ELF-1 (cell line): ENCODE measurements around the gene THRA.
"Not testable (repeated sequence)": the region's sequence is repeated elsewhere in the genome, so short reads cannot be mapped to it uniquely, and the experiment has no call there.

ENCODE experiments used
- DNase-seq: peaks from one replicate; pipeline ENCODE4 v3.0.0-alpha.2; 2016; ENCODE audit warnings: low read depth, low spot score

The THRA gene

DNA sequence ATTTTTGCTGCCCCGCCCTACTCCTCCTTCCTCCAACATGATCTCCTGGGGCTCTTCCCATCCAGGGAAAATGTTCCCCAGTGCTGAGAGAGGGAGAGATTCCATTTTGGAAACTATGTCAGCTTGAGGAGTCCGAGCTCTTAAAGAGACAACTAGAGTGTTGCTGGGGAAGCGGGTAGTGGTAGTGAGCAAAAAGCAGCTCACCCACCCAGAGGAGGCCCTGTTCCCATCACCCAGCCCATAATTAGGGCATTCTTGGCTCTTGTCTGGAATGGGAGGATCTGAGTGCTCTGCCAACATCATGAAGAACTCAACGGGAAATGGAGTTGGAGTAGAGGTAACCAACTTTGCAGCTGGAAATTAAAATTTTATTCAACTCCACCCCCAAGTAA, 49.9 kb downstream of the THRA start:
- DNase-seq = no peak

DNA sequence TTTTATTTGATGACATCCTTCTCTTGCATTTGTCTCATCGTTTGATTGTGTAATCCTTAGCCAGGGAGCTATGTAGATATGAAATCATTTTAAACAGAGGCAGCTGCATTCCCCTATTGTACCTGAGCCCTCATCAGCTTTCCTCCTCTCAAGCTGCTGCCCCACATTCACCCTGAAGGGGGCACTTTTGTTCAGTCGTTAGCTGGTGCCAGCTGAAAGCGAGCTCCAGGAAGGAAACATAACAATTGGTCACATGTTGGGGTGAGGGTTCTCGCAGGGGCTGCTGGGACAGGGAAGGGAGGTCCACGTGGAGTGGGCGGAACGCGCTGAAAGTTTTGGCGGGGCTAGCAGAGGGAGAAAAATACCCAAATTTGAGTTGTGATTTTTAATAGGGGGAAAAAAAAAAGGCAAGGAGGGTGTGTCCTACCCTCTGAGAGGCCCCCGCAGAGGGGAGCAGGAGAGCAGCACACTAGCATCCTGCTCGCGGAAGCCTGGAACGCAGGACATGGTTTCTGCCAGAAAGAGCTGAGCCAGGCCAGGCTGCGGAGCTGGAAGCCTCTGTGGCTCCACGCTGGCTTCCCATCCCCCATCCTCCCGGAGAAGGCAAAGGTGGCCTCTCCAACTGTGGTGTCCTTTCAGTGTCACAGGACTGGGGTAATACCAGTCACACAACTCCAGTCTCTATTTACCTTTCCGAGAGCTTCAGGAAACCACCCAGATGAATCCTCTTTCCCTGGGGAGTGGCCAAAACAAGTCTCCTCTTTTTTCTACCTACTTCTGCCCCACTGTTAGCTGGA, 50.5 kb downstream of the THRA start:
- peak; percentile 94 for DNase-seq

DNA sequence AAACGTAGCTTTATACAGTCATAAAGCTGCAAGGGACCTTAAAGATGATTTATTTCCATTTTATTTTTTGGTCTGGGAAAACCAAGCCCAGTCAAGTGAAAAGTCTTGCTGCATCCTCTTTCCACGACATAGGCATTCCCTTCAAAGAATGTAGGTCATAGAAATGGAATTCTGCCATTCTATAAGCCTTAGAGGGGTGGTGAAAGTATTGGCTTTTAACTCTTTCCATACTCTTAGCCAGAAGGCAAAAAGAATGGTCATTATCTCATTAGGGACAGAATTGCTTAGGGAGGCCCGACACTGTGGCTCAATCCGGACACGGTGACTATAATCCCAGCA, 51.1 kb downstream of the THRA start:
- no peak for DNase-seq

DNA sequence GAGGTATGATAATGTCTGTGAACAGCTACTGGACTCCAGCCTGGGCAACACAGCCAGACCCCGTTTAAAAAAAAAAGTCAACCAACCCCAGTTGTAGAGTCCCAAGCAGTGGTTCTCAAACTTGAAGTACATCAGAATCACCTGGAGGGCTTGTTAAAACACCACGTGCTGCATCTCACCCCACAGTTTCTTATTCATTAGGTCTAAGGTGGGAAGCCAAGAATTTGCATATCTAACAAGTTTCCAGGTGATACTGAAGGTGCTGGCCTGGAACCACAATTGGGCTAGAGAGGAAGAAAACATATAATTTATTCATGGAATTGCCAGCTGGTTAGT, 52.3 kb downstream of the THRA start:
- no peak for DNase-seq

DNA sequence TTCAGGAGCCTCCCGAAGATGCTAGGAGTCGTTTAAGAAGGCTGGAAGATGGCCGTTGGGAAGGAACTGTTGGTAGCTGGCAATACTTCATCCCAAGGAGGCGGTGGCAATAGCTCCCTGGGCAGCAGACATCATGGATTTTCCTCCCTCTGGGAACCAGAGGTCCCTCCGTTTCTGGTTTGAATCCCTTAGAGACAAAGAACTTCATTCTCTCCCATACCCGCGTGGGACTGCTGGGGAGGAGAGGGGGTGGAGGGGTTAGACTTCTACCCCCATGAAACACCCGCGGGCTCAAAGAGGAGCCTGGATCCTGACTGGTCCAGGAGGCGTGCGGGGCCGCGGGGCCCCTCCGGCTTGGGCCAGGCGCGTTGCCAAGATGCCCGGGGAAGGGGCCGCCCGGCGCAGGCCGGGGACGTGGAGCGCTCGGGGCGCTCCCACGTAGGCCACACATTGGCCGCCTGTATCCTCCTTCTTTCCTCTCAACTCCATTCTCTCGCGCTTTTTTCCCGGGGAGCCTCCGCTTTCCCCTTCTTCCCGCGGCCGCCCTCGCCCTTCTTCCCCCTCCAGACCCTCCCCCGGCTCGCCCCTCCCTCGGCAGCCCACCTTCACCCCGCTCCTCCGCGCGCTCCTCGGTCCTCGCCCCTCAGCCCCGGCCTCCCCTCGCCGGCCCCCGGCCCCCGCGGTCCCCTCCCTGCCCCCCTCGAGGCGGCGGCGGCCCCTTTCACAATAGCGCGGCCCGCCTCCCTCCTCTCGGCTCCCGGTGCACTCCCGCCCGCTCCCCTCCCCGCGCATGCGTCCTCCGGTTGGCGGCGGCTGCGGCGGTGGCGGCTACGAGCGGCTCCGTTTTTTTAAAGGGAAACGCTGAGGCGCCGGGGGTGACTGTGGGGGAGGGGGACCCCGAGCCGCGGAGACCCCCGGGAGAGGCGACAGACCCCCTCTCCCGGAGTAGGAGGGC, 58.7 kb downstream of the THRA start, which contains the start of gene MSL1:
Gene MSL1 (plus strand): TSS at position 791 of the 955 bp plus-strand sequence. CDS start 642 bp downstream, outside the sequence.
- DNase-seq = peak; percentile 64

GRCh38 chr17:40122136-40122998, 59.6 kb downstream of the THRA start:
- DNase-seq = peak; percentile 46

DNA sequence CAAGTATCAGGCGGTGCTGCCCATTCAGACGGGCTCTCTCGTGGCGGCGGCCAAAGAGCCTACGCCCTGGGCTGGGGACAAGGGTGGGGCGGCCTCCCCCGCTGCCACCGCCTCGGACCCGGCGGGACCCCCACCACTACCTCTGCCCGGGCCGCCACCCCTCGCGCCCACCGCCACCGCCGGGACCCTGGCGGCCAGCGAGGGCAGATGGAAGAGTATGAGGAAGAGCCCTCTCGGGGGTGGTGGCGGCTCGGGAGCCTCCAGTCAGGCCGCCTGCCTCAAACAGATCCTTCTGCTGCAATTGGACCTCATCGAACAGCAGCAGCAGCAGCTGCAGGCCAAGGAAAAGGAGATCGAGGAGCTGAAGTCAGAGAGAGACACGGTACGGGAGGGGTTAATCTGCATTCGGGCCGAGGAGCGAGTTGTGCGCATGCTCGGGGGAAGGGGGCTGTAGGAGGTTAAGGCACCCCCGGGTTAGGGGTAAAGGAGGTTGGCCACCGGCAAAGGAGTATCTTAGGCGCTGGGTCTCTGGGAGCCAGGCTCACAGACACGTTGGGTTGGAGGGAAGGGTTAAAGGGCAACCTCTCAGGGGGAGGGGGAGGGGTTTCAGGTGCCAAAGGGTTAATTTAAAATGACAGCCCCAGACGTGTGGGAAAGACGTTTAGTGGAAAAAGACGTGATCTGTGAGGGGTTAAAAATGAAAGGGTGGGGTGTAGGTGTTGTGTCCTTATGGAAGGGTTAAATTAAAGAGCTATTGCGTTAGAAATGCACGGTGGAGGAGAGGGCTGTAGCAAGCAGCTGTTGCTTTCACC, 60.4 kb downstream of the THRA start:
- peak; percentile 89 for DNase-seq

GRCh38 chr17:40123811-40124114, 61.0 kb downstream of the THRA start:
- no peak for DNase-seq

- DNase-seq = no peak
Measured at GRCh38 chr17:40124279-40125141, 61.7 kb downstream of the THRA start.

GRCh38 chr17:40129498-40129897, 66.7 kb downstream of the THRA start:
- no peak for DNase-seq

- no peak for DNase-seq
Measured at GRCh38 chr17:40130352-40131042, 67.7 kb downstream of the THRA start.

- no peak for DNase-seq
Measured at GRCh38 chr17:40134184-40134583, 71.4 kb downstream of the THRA start.

GRCh38 chr17:40135817-40136216, 73.1 kb downstream of the THRA start:
- DNase-seq = no peak

- no peak for DNase-seq
Measured at GRCh38 chr17:40139566-40140058, 76.8 kb downstream of the THRA start.

GRCh38 chr17:40143166-40143565, 80.4 kb downstream of the THRA start:
- not testable (repeated sequence) for DNase-seq
